Right lobe of liver (tissue), 6 donors: Measurements from ENCODE around the gene SPTB. TPM values are rescaled to one million over a fixed set of nuclear protein-coding genes. Genes with fewer than 3 reads are reported as not detected.

Experiments
- ATAC-seq, 4 donors: fragments of 200-7000 bp; cut with Tn5 transposase; one replicate each; pipeline ENCODE4 v1.9.1; 2020; ENCODE audit warnings: mild to moderate bottlenecking in 4 of 4, moderate library complexity in 4 of 4
- DNase-seq, 3 donors: peaks; one replicate each; pipeline ENCODE4 v3.0.0-alpha.2; 2020
- H3K27ac ChIP-seq, 3 donors: fragments of 200-600 bp; one replicate each; pipeline ENCODE4 v1.8.0; 2022
- H3K27me3 ChIP-seq, 2 donors: fragments of 200-600 bp; one replicate each; pipeline ENCODE4 v1.8.0; 2022
- H3K36me3 ChIP-seq, 4 donors: fragments of 200-600 bp; sonication (generic) in 1 of 4; one replicate each; pipeline versions ENCODE4 v1.5.1 to v1.8.0; 2017 to 2022; ENCODE audit warnings: control low read depth in 1 of 4
- H3K4me1 ChIP-seq, 4 donors: fragments of 200-600 bp; sonication (generic) in 1 of 4; one replicate each; pipeline versions ENCODE4 v1.5.1 to v1.8.0; 2017 to 2022; ENCODE audit warnings: control low read depth in 1 of 4
- H3K4me3 ChIP-seq, 3 donors: fragments of 200-600 bp; one replicate each; pipeline ENCODE4 v1.8.0; 2022
- H3K9me3 ChIP-seq, 4 donors: fragments of 200-600 bp; sonication (generic) in 1 of 4; one replicate each; pipeline versions ENCODE4 v1.5.1 to v1.8.0; 2017 to 2022; ENCODE audit warnings: control low read depth in 1 of 4
- CTCF ChIP-seq, 4 donors: fragments of 200-600 bp in 3 of 4; fragments of 450-650 bp in 1 of 4; IDR thresholded peaks; one replicate each; pipeline versions ENCODE4 v1.5.1 to v1.8.0; 2016 to 2022; ENCODE audit warnings: antibody characterized with exemption in 4 of 4, mild to moderate bottlenecking in 2 of 4
- POLR2A ChIP-seq: fragments of 450-650 bp; IDR thresholded peaks from one replicate; pipeline ENCODE4 v1.6.1; 2017; ENCODE audit warnings: antibody characterized with exemption, mild to moderate bottlenecking
- WGBS: methylation state at CpG from one replicate; pipeline ENCODE4 v1.1.6; 2018; ENCODE audit warnings: low coverage, low lambda C conversion rate; ENCODE audit not compliant: insufficient coverage; ENCODE audit errors: missing lambda C conversion rate; 5-methylcytosine and 5-hydroxymethylcytosine counted together
- intact Hi-C, 2 donors: fragments of 100-400 bp; cut with DNase I; formaldehyde crosslinking; loops; one replicate each; pipeline versions ENCODE4 v1.11.2 to v1.14.1; 2022
- total RNA-seq, 6 experiments: library from RNA; depleted of rRNA in 2 of 6; stranded (reverse); fragments of >200 nt in 2 of 6; fragmentation: NEBNext Ultra II Directional in 3 of 6; extraction: Animal tissue kit (Norgen Biotek cat#: 25700) in 3 of 6; gene quantifications; one replicate each; pipeline versions ENCODE4 v1.1.0 to v1.2.4, GENCODE V29; 2016 to 2023
- donor health status: DM: no; HTN: yes; CAD: no.
- donor health status: DM: no; HTN: no; CAD: no.
- donor health status: DM: no; HTN: no; CAD: no.
- donor health status: DM: no; HTN: yes; CAD: no.
- donor health status: DM: no; HTN: yes; CAD: no.

Gene SPTB
- total RNA-seq, 6 experiments from 2014 or later = 0.12 to 2.4 (median 0.72) TPM

DNA sequence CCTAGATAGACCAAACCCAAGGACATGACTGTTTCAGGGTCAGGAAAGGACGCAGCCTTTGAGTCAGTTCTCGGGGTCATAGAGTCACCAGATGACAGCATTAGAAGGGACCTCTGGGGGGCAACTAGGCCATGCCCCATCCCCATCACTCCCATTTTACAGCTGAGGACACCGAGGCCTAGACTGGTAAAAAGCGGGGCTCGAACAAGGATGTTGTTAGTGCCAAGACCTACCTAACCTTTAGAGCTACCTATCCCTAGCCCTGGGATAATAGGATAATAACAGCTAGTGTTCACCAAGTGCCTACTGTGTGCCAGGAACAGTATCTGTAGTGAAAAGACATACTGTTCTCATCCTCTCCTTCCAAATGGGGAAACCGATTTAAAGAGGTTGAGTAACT lies 126.8 kb downstream of the SPTB start:
- TF ChIP-seq POLR2A = no peak
- no peak for TF ChIP-seq CTCF (IDR thresholded peaks at IDR 0.05)
- no peak for ATAC-seq
- WGBS = 100% methylated on average over 1 of the region's 6 CpGs
- intact Hi-C loops = no loop called here
- Histone ChIP-seq H3K9me3 (no peaks in the 10 kb centered on the region), H3K4me1 (no peaks in the 10 kb centered on the region), H3K4me3 (no peak overlapping the region), H3K27me3 (no peaks in the 10 kb centered on the region), H3K27ac (no peak overlapping the region), H3K36me3 (no peaks in the 10 kb centered on the region)
- DNase-seq = no peak

DNA sequence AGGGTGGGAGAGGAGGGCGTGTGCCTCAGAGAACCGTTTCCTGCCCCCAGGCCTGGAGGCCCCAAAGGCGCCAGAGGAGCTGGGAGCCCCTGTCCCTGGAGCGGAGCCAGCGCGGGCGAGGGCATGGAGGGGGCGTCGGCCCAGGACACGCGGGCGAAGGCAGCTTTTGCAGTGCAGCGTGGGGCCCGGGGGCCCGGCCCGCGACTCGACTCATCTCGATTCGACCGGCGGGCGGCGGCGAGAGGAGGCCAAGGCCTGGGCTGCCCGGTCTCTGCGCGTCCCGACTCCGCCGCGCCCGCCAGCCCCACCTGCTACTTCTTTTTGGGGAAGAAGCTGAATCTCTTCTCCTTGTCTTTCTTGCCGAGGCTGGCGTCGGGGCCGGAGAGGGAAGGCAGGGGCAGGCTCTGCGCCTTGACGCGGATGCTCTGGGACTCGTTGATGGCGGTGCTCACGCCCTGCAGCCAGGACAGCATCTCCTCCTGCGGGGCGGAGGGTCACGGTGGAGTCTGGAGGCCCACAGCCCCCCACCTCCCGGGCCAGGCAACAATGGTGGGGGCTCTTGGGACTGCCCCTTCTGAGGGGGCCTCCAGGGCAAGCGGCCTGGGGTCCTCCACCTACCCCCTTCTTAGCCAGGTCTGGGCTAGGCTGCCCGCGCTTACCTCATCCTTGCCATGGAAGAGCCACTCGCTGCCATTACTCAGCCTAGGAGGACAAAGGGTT lies 130.6 kb downstream of the SPTB start:
- no peaks in the 10 kb centered on the region for H3K27me3 ChIP-seq
- H3K4me3 ChIP-seq = no peak overlapping the region
- DNase-seq (peak in 1 of 3 donors; percentile 54), ATAC-seq (no peak)
- TF ChIP-seq POLR2A = no peak
- TF ChIP-seq CTCF (IDR thresholded peaks at IDR 0.05) = no peak
- WGBS = 99% methylated on average over 18 of the region's 51 CpGs
- no peaks in the 10 kb centered on the region for H3K9me3 ChIP-seq
- no peak overlapping the region for H3K27ac ChIP-seq
- no peaks in the 10 kb centered on the region for H3K4me1 ChIP-seq
- intact Hi-C loops = no loop called here
- H3K36me3 ChIP-seq = peaks cover 0 to 17% (median 2%) of the 10 kb centered on the region in 4 donors

GRCh38 chr14:64748521-64748920 lies 131.2 kb downstream of the SPTB start:
- Histone ChIP-seq H3K36me3 (peaks cover 0 to 17% (median 4%) of the 10 kb centered on the region in 4 donors), H3K27me3 (no peaks in the 10 kb centered on the region), H3K27ac (no peak overlapping the region), H3K4me3 (no peak overlapping the region), H3K4me1 (peaks cover 0 to 3% (median 0%) of the 10 kb centered on the region in 4 donors), H3K9me3 (no peaks in the 10 kb centered on the region)
- TF ChIP-seq POLR2A (no peak), CTCF (IDR thresholded peaks at IDR 0.05) (no peak)
- WGBS = no CpG with 5 or more reads among the region's 6 CpGs
- no peak for DNase-seq
- intact Hi-C loops = no loop called here
- no peak for ATAC-seq

- Histone ChIP-seq H3K9me3 (no peaks in the 10 kb centered on the region), H3K36me3 (peaks cover 0 to 29% (median 11%) of the 10 kb centered on the region in 4 donors), H3K27ac (no peak overlapping the region), H3K4me1 (peaks cover 0 to 3% (median 0%) of the 10 kb centered on the region in 4 donors), H3K27me3 (no peaks in the 10 kb centered on the region), H3K4me3 (no peak overlapping the region)
- ATAC-seq = no peak
- 86% methylated on average over 2 of the region's 5 CpGs for WGBS
- TF ChIP-seq CTCF (IDR thresholded peaks at IDR 0.05) (no peak), POLR2A (no peak)
- DNase-seq = no peak
- intact Hi-C loops = no loop called here
These were observed 132.4 kb downstream of the SPTB start for GRCh38 chr14:64747327-64747726.
